HG03460 (cell line): Measurements from ENCODE around the gene BMAL2.

Experiments used
- ATAC-seq: cut with Tn5 transposase; IDR thresholded peaks from one replicate; pipeline ENCODE4 v1.9.1; 2021; ENCODE audit not compliant: unreplicated experiment

The BMAL2 gene

DNA sequence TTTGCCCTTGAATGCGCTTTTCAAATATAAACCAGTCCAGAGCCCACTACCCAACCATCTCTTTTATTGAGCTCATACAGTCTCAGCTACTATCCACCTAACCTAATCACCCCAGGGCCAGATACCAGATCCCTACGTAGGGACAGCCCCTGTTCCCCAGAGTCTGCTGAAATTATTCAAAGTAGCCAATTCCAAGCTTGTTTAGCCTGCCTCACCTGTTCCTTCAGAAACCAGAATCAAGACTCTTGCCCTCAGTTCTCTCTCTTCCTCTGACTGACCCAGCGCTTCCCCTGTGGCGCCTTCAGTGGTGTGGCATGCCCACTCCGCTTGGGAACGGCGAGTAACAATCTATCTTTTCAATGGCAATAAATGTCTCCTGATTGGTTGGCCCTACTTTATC is 18.8 kb downstream of the BMAL2 start:
- ATAC-seq: no peak

DNA sequence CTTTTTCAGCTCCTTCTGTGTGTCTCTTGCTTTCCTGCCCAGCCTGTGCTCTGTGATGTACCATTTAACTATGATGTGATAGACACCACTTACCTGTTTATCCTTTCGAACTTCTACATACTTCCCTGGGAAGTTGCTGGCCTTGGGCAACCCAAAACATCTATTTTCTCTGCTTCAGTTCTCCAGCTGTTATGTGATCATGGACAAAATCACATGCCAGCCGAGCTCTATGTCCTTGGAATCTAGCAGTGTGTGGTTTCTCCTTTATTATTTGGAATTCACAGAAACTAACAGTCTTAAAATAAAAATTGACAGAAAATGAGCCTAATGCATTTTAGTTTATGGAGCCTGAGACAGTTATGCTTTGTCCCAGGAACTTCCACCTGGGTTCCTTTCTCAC is 22.9 kb downstream of the BMAL2 start:
- ATAC-seq: no peak

DNA sequence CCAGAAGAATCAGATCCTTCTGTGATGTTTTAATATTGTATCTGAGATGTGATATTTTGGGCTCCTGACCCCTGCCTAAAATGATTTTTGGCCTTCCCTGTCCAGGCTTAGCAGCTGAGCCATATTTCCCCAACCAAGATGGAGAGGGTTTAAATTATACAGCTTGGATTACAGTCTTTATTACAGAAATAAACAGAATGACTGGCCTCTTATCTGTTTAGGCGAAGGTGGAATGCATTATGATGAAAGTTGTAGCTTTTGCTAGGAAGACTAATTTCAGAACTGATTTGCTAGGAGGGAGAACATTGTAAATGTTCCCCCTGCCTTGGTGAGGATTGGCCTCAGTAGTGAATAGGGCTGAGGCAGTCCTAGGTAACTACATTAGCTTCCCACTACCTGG is 23.3 kb downstream of the BMAL2 start:
- no peak for ATAC-seq

DNA sequence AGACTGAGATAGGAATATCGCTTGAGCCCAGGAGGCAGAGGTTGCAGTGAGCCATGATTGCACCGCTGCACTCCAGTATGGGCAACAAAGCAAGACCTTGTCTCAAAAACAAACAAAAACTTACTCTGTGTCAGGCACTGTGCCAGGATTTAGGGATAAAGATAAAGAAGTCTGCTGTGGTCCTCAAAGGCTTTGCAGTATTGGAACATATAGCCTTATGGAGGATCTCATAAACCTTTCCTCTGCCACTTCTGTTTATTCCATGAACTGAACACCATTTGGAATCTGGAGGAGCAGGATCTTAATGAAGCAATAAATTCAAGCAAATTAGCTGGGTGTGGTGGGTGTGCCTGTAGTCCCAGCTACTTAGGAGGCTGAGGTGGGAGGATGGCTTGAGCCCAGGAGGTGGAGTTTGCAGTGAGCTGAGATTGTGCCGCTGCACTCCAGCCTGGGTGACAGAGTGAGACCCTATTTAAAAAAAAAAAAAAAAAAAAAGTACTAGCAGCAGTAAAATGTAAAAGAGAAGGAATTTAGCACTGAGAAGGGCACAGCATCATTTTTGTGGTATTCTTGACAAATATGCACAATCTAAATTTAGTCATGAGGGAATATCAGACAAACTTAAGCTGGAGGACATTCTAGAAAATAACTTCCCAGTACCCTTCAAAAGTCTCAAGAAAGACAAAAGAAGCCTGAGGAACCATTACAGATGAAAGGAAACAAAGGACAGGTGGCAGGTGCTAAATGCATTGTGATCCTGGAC is 27.1 kb downstream of the BMAL2 start:
- ATAC-seq: no peak

DNA sequence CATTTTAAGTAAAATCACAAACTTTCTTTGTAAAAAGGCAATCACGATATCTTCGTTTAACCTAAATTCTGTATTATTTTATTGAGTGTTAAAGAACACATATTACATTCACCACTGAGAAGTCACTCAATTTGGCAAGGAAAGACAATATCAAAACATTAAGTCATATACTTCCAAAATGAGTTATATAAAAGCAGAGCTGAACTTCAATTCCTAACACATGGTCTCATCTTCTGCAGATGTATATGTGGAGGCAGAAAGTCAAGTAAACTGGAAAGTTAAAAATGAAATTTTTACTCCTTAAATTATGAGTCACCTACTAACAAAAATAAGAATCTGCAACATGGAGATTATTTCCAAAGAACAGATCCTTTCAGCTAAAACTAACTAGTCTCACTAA is 28.7 kb downstream of the BMAL2 start:
- no peak for ATAC-seq

DNA sequence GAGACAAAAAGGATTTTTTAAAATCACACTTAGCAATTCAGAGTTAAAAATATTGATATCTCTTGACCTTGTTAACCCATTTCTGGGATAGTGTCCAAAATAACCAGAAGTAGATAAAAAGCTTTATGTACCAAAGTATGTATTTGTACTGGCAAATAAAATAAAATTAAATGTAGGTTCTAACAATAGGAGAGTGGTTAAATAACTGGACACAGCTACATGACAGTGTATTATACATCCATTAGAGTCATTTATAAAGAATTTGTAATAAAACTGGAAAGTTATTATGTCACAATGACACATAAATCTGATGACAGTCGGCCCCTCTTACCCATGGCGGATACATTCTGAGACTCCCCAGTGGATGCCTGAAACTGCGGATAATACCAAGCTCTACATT is 34.0 kb downstream of the BMAL2 start:
- ATAC-seq: no peak

DNA sequence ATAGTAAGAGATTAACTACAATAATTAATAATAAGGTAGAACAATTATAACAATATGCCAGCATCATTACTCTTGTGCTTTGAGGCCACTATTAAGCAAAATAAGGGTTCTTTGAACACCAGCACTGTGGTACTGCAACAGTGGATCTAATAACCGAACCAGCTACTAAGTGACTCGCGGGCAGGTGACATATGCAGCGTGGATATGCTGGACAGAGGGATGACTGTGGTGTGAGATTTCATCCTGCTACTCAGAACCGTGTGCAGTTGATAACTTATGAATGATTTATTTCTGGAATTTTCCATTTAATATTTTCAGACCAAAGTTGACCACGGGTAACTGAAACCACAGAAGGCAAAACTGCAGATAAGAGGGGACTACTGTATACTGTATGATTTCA is 34.4 kb downstream of the BMAL2 start:
- ATAC-seq: no peak

DNA sequence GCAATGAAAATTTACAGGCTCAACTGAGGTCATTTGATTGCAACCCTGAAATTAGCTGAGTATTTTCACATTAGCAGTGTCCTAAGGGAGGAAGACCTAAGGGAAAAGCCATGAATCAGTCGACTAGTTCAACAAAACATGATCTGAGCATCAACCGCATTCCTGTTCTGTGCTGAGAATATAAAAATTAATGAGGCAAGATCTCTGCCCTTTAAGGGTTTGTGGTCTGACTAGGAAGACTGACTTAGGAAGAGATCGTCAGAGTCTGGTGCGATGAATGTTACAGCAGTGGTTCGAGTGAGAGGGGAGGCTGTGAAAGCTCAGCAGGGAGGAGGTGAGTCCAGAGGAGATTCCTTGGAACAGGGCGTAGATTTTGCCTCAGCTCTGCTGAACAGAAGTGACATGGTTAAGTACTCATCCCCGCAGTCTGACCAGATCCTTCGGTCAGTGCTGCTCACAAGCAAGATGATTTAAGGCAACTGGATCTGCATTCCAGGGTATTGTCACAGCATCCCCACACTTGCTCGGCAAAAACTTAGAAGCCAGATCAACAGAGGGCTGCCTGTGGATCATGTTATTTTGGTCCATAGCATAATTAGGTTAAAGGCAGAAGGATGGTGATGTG is 49.6 kb downstream of the BMAL2 start:
- ATAC-seq: no peak
